ENCODE results near the gene NCF4.

NCF4 gene

DNA sequence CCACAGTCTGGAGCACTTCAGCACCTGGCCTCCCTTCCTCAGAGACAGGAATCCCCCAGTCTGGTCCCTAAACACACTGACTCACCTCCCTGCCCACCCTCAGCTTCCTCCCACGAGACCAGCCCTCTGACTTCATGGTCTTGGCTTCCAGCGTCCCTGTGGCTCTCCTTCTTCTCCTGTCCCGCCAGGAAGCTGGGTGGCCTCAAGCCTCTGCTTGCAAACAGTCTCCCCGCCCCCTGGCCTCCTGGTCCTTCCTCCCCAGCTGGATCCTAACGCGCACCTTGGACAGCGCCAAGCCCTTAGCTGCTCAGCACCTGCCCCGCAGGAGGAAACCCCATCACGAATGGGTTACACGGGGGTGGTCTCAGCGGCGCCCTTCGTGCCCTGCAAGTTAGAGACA is 4.5 kb downstream of the NCF4 start:
- no peak for DNase-seq

DNA sequence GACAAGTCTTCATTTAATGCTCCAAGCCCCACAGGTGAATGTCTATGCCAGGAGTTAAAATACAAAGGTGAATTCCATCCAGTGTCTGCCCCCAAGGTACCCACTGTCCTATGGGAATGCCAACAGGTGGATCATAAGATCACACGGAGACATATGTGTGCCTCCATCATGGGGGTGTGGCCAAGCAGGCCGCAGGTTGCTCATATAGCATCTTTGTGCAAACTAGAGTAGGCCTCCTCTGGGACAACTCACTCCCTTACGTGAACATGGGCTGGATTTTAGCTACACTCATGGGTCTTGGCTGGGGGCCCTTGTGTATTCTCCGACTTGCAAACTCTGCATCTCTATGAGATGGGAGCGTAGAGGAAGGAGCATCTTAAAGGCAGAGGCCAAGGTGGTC is 6.9 kb downstream of the NCF4 start:
- no peak for DNase-seq

- no peak for DNase-seq
Observed at GRCh38 chr22:36868546-36869181, 7.9 kb downstream of the NCF4 start.

DNA sequence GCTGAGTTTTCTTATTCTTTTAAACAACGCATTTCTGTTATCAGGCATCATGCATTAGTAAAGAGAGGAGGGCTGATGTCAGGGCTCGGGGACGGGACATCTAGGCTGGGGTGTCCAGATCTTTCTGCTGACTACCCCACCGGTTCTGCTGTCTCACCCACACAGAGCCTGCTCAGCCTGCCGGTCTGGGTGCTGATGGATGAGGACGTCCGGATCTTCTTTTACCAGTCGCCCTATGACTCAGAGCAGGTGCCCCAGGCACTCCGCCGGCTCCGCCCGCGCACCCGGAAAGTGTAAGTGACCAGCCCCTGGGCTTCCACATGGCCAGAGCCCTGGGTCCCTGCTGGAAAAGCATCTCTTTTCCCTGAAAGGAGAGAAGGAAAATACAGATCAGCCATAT is 9.4 kb downstream of the NCF4 start:
- no peak for DNase-seq

- no peak for DNase-seq
Observed at GRCh38 chr22:36871669-36872081, 10.9 kb downstream of the NCF4 start.

- peak; percentile 13 for DNase-seq
Observed at GRCh38 chr22:36872084-36872483, 11.3 kb downstream of the NCF4 start.

GRCh38 chr22:36872866-36873498 is 12.2 kb downstream of the NCF4 start:
- DNase-seq: no peak

- peak; percentile 94 for DNase-seq
Observed at GRCh38 chr22:36873614-36874308, 13.0 kb downstream of the NCF4 start.

GRCh38 chr22:36874309-36874696 is 13.5 kb downstream of the NCF4 start:
- no peak for DNase-seq

GRCh38 chr22:36874736-36875135 is 13.9 kb downstream of the NCF4 start:
- DNase-seq: no peak

- DNase-seq: no peak
Observed at GRCh38 chr22:36875741-36876140, 14.9 kb downstream of the NCF4 start.

GRCh38 chr22:36879775-36880174 is 19.0 kb downstream of the NCF4 start:
- no peak for DNase-seq

GRCh38 chr22:36881504-36882245 is 20.9 kb downstream of the NCF4 start:
- DNase-seq: peak; percentile 88

- DNase-seq: no peak
Observed at GRCh38 chr22:36884349-36885158, 23.7 kb downstream of the NCF4 start.

DNA sequence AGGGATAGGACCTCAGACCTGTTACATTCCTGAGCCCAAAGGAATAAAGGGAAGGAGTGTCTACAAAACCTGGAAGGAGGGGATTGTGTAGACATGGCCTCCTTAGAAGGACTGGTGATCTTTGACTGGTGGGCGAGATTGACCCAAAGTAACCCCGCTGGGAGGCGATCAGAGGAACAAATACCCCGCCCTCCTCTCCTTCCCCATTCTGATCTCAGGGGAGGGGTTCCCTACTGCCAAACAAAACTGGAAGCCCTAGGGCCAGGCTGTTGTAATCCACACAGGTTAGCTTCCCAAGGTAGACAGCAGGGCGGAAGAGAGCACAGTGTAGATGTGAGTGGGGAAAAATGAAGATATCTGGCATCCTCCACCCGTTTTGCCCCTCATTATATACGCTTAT is 24.7 kb downstream of the NCF4 start:
- DNase-seq: peak; percentile 14

GRCh38 chr22:36886016-36886415 is 25.2 kb downstream of the NCF4 start:
- DNase-seq: no peak

DNA sequence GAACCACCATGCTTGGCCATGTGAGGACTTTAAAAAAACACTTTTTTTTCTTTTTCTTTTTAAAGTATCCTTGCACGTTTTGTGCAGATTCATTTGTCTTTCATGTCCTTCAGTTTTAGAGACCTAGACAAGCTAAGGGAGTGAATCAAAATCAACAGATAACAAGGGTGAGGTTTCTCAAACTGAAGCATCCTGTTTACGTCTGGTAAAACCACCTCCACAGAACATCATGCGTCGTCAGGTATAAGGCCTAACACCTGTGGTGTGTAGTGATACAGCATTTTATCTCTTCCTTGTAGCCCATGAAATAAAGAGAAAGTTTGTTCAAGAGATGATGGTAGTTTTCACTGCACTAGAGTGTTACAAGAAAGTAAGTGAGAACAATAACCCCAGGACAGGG is 26.4 kb downstream of the NCF4 start:
- no peak for DNase-seq

- no peak for DNase-seq
Observed at GRCh38 chr22:36891646-36892045, 30.8 kb downstream of the NCF4 start.

GRCh38 chr22:36892292-36892691 is 31.5 kb downstream of the NCF4 start:
- no peak for DNase-seq

DNA sequence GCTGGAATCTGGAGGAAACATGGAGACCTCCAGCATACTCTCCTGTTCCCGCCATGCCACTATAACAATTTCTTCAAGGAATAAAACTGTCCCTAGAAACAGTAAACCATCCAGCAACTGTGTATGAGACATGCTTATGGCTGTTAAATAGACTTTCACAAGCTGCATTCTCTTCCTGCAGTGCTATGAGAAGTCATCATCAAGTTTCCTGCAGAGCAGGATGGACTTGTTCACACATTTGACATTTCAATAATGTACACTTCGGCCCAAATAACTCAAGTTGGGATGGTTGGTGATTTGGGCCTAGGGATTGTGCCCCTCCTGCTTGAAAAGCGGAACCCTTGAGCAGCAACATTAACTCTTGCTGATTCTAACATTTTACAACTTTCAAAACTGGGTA is 32.5 kb downstream of the NCF4 start:
- DNase-seq: no peak

GRCh38 chr22:36894266-36894665 is 33.5 kb downstream of the NCF4 start:
- no peak for DNase-seq

- DNase-seq: no peak
Observed at GRCh38 chr22:36897611-36898010, 36.8 kb downstream of the NCF4 start.

DNA sequence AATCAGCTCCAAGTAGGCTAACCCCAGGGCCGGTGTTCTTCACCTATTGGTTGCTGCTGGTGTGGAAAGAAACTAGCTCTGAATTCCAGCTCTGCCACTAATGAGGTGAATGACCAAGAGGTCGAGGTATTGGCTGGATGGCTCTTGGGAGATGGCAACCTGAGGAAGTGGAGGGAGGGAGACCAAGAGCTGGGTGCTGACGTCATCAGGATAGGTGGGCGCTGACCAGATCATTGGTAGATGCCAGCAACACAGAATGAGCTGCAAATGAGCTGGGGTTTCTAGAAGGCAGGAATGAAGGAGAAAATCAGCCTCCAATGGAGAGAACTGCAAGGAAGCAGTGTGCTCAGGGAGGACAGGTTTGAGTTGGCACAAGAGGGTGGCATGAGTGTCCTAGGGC is 37.9 kb downstream of the NCF4 start:
- DNase-seq: no peak
